GF-D8 (cell line): Measurements from ENCODE around the gene DIPK1C.
"Not testable (repeated sequence)": the region's sequence is repeated elsewhere in the genome, so short reads cannot be mapped to it uniquely, and the experiment has no call there.

ENCODE experiments used
- DNase-seq: peaks from one replicate; lab custom pipeline; 2025; lab: John Stamatoyannopoulos, UW

DIPK1C gene

DNA sequence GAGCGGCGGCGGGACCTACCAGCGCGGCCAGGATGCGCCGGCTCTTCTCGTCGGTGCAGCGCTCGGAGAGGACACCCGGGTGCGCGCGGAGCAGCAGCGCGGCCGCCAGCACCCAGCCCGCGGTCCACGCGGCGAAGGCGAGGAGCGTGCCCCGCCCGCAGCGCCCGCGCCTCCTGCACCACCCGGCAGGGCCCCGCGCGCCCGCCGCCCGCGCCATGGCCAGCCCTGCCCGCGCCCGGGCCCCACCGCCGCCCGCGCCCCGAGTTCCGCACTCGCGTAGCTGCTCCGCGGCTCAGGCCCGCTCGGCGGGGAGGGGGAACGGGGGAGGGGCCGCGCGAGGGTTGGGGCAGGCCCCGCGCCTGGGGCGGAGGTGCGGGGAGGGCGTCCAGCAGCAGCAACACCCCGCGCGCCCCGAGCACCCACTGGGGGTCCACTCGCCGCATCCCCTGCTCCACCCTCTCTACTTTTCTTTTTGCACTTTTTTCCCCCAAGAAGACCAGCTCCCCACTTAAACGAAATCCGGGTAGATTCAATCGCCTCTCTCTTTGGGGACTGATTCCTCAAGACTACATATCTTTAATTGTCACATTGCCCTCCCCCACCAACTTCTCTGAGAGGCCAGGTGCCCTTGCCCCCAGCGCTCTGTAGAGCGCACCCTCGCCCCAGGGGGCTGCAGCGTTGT is at the start of gene DIPK1C:
Gene DIPK1C (minus strand): TSS at position 266 of the 682 bp plus-strand sequence. CDS start 49 bp downstream, at position 217.
- no peak for DNase-seq

DNA sequence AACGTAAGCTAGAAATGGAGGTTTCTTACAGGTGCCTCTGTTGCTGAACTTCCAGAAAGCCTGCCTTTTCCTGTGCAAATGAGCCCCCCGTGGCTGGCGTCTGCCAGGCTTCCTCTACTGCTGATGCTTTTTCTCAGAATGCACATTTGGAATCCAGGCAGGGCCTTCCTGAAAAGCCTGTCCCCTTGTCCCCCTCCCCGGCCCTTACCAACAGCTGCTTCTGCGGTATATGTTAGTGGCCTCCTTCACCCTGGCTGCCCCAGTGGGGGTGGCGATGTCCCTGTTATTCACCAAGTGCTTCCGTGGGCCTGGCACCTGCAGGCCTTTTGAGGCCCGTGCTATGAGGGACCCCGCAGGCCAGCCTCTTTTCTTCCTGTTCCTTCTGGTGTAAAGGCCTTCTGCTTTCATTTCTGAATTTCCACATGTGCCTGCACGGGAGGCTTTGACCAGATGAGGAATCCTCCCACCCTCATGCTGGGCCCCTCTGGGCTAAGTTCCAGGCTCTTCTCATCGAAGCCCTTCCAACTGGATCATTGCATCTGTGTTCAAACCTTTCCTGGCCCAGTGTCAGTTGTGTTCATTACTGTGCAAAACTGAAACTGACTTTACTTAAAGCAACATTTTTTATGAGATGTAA is 49.5 kb upstream of the DIPK1C start:
- DNase-seq: no peak

DNA sequence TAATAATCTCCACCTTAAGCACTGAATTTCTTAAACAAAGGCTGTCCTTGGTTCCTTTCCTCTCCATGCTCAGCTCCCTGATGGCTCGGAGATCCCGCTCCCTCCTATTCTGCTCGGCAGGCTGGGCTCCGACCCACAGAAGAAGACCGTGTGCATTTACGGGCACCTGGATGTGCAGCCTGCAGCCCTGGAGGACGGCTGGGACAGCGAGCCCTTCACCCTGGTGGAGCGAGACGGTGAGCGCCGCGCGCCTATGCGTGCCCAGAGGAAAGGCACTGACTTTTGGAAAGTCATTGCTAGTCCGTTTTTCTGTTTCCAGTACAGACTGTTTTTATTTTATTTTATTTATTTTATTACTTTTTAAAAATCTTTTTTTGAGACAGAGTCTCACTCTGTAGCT is 48.7 kb upstream of the DIPK1C start:
- no peak for DNase-seq

DNA sequence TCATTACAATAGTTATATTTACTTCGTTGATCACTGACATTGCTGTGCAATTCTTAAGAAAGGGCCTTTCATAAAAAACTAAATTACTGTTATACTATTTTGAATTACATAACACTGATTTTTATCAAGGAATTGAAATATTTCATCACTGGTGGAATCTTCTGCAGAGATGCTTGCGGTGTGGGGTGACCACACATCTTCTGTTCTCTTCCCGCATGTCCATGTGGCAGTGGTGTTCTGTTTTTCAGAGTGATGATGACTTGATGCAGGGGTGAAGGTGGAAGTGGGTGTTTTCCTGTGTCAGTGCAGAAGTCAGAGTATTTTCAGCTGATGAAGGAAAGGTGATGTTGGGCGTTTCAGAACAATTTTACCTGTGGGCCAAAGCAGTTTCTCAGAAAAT is 46.0 kb upstream of the DIPK1C start:
- DNase-seq: peak; percentile 53

DNA sequence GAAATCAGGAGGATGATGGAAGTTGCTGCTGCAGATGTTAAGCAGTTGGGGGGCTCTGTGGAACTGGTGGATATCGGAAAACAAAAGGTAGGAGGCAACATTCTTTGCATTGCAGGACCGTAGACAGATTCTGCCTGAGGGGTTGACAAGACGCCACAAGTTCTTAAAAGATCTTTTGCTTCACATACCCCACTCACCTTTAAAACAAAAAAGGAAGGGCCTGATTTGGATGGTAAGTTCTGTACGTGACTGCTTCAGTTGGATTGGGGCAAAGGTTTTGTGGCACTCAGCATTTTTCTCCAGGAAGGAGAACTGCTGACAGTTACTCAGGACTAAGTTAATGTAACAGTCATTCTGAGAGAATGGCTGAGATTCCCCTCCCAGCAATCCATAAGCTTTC is 44.3 kb upstream of the DIPK1C start:
- DNase-seq: no peak

DNA sequence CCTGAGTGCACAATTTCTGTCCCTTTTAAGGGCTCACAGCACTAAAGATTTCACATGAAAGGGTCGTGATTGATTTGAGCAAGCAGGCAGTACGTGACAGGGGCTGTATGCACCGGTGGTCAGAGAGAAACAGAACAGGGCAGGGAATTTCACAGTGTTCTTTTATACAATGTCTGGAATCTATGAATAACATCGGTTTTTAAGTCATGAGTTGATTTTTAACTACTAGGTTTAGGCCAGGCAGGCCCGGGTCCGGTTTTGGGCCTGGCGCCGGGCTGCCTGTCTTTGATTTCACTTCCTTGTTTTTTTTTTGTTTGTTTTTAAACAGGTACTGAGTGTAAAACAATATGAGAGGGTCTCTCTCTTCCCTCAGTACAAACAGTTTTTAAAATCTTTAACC is 43.7 kb upstream of the DIPK1C start:
- DNase-seq: not testable (repeated sequence)

DNA sequence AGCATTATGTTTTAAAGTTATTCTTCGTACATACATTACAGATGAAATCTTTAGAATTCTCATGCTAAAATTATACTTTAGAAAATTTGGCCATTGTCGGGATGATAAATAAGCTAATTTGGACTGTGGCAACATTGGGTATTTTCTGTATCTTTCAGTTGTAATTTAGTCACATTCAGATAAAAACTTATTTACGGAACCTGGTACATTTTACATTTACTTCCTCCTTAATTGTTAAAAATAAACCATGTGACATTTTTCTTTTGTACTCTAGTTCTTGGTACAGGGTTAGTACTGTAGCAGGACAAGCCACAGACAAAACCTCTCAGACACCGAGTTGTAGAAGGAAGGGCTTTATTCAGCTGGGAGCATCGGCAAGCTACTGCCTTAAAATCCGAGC is 43.3 kb upstream of the DIPK1C start:
- DNase-seq: no peak

DNA sequence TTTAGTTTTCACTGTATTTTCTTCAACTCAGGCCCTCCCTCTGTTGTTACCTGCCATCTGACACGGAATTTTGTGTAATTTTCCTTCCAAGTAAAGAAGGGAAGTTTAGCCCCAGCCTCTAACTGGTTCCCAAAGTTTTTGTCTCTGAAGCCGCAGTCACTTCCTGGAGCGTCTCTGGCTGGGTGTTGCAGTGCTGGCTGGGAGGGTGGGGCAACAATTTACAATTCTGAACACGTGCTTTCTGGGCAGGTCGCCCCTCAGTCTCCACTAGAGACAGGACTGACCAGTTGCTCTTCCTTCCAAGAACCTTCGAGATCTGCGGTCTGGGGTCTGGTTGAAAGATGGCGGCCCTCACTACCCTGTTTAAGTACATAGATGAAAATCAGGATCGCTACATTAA is 42.5 kb upstream of the DIPK1C start:
- DNase-seq: peak; percentile 70

DNA sequence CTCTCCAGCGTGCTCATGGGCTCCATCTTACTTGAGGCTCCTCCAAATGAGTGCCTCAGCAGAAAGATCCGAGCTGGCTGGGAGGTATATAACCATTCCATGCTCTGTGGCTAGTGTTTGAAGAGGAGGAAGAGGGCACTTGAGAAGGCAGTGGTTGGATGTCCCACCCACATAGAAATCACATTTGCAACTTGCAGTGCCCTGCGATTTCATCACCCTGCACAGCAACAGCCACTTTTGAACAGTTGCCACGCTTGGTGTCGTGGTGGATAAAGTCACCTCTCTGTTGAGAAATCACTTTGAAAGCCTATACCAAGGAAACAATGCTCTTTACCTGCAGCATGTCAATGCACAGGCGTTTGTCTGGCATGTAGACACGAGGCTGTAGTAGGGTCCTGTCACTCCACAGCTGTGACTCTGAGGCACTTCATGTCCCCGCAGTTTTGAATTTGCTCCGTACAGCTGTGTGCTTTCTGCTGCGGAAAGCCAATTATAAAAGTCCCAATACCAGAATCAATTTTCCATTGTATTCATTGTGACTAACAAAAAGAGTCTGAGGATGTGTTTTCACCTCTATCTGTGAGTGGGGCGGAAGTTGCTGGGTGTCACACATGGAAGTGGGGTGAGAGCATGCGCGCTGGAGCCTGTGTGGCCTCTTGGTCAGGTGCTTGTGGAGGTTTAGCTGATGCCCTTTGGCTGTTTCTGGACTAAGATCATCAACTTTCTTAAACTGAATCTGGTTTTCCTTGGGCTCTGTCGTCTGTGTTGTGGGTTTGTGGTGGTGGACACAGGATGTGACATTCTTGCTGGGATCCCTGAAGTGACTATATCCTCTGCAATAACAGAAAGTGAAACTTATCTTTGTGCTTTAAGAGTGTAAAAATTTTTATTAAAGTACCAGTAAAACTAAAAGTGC is 41.9 kb upstream of the DIPK1C start:
- peak; percentile 83 for DNase-seq

DNA sequence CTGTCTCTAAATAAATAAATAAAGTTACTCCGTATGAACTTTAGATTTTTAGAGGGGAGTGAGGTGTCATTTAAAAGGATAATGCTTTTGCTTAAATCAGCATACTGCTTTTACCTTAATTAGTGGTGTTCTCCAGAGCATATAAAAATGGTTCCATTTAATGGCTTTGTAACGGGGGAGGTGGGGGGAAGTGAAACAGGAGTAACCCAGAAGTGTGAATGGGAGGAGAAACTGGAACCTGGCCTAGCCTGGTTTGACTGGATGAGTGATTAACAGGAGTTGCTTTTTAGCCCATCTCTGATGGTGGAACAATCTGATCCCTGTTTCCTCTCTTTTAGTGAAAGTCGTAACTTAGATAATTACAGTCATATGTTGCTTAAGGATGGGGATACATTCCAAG is 40.7 kb upstream of the DIPK1C start:
- DNase-seq: no peak

DNA sequence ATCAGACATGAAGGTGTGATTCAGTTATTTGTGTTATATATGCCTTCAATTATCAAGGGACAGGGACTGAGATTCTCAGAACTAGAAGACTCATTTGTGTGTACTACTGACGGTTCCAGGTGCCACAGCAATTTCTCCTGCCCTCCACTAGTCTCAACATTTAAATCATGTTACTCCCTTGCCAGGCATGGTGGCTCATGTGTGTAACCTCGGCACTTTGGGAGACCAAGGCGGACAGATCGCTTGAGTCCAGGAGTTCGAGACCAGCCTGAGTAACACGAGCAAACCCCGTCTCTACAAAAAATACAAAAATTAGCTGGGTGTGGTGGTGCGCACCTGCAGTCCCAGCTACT is 40.2 kb upstream of the DIPK1C start:
- no peak for DNase-seq

DNA sequence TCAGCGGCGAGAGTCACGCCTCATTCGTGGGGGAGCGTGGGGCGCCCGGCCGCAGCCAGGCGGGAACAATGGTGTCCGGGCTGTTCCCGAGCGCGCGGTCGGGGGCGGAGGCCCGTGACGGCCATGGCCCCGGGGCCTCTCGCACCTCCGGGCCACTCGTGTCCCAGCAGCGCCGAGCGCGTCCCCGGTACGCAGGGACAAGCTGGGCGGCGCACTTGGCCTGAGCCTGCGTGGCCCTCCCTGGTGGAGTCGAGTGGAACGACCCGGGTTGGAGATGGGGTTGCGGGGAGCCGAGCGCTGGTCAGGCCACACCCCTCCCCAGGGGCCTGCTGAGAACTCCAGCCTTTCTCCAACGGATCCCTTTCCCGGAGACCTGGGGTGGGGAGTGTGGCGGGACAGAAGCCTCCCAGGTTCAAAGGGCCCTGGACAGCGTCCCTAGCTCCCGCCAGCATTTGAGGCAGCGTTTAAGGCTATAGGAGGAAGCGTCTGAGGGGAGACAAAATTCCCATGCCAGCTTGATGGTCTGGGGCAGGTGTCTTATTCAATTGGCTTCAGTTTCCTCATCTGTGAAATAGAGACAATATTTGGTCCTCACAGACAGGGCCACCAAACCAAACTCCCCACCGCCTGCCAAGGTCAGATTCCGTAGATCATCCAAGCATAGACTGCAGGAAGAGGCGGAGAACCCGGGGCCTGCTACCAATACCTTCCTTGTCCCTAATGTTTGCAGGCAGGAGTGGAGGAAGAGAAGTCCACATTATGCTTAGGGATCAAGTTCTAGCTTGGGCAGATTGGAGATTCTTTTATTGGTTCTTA is 39.6 kb upstream of the DIPK1C start:
- DNase-seq: no peak

DNA sequence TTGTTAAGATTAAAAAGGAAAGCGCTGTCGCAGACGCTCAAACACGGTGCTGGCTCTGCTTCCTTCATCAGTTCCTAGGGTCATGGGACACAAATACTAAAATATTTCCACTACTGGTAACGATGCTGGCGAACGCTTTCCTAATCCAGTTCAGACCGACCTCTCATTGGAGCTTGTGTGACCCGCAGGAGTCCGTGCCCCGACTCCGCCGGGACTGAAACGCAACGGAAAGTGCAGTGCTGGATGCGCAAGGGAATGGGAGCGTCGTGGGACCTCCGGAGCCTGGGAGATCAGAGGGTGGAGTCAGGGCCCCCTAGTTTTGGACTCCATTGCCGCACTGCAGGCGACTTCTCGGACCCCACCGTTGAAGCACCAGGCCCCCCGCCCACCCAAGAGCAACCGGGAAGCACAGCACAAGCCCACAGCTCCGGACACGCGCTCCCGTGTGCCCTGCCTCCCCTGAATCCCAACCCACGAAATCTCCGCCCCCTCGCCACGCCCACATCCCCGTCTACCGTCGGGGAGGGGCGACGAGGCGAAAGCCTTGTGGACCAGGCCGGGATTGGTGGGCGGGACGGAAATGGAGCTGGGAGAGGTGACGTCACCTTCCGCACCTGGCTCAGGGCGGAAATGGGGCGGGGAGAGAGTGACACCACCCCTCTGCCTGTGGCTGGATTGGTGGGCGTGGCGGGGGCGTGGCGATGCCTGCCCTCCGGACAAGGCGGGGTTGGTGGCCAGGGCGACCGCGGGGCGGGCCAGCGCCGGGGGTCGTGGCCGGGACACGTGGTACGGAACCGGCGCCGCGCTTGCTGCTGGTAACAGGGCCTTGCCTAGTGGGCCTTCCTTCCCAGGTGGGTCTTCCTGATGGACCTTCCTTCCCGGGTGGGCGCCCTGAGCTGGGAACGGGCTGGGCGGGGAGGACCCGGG is 38.7 kb upstream of the DIPK1C start, which contains the start of gene CNDP2:
Gene CNDP2 (plus strand): TSS at position 783 of the 927 bp plus-strand sequence. CDS start 3,611 bp downstream, outside the sequence.
- peak; percentile 99 for DNase-seq

DNA sequence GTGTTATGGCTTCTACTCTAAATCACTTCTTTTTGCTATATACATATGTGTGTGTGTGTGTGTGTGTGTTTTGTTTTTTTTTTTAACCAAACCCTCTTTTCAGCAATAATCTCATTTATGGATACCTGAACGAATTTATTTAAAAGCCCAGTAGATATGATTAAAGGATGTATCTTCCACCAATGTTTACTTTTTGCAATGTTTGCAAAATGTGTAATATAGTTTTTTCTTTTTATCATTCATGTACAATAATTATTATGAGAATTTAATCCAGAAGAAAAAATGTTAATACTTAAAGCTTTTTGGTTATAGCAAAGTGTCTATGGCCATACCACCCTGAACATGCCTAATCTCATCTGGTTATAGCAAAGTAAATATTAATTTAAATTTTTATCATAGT is 37.4 kb upstream of the DIPK1C start:
- DNase-seq: no peak

DNA sequence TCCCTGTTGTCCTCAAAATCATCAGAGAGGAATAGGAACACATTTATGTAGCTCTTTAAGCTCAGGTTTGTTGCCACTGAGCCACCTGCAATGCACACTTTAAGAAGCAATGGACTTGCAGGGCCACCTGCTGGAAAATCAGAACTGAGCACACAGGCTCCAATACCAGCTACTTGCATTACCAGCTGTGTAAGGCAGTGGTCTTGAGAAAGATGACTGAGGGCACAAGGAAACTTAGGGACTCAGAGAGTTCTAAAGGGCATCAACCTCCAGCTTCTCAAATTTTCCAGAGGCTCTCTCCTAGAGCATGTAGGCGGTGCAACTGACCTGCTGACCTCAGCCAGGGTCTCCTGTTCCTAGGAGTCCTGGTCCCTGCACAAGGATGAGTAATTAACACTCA is 36.6 kb upstream of the DIPK1C start:
- DNase-seq: peak; percentile 68

DNA sequence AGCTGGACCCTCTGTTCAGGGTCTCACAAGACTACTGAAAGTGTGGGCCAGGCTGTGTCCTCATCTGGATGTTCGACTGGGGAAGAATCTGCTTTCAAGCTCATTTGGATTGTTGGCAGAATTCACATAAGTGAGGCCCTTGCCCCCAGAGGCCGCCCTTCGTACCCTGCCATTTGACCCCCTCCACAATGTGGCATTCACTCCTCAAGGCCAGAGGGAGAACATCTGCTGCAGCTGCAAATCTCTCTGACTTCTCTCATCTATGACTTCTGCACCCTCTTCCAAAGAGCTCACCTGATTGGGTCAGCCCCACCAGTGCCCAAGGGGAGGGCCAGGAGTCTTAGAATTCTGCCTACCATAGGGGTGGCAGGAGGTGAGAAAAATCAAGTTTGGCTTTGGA is 35.2 kb upstream of the DIPK1C start:
- DNase-seq: no peak

DNA sequence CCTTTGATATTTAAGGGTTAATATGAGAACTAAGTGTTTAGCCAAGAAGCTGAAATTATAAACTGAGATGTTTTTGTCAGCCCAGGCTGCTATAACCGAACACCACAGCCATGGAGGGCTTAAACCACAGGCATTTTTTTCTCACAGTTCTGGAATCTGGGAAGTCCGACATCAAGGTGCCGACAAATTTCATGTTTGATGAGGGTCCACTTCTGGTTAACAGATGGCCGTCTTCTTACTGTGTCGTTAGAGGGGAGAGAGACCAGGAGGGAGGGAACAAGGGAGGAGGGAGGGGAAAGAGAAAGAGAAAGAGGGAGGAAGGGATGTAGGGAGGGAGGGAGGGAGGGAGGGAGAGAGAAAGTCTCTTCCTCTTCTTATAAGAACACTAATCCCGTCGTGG is 32.6 kb upstream of the DIPK1C start:
- no peak for DNase-seq

DNA sequence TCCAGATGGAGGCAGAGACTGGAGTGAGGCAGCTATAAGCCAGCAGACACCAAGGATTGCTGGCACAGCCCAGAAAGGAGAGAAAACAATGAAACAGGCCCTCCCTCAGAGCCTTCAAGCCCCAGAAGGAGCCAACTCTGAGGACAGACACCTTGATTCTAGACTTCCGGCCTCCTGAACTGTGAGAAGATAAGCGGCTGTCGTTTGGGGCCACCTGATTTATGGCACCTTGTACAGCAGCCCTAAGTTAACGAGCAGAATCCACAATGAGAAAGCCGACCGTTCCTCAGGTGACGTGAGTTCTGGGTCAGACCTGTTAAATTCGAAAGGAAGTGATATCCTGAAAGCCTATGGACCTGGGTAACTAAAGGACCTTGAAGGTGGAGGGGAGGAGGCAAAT is 31.8 kb upstream of the DIPK1C start:
- DNase-seq: no peak

DNA sequence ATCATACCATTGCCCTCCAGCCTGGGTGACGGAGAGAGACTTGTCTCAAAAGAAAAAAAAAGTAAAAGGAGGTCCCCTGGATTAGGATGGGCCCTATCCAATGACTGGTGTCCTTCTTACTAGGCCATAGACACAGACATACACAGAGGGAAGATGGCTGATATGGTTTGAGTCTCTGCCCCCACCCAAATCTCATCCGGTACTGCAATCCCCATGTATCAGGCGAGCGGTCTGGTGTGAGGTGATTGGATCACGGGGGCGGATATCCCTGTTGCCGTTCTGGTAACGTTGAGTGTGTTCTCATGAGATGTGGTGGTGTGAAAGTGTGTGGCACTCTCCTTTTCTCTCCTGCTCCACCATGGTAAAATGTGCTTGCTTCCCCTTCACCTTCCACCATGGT is 31.2 kb upstream of the DIPK1C start:
- no peak for DNase-seq

DNA sequence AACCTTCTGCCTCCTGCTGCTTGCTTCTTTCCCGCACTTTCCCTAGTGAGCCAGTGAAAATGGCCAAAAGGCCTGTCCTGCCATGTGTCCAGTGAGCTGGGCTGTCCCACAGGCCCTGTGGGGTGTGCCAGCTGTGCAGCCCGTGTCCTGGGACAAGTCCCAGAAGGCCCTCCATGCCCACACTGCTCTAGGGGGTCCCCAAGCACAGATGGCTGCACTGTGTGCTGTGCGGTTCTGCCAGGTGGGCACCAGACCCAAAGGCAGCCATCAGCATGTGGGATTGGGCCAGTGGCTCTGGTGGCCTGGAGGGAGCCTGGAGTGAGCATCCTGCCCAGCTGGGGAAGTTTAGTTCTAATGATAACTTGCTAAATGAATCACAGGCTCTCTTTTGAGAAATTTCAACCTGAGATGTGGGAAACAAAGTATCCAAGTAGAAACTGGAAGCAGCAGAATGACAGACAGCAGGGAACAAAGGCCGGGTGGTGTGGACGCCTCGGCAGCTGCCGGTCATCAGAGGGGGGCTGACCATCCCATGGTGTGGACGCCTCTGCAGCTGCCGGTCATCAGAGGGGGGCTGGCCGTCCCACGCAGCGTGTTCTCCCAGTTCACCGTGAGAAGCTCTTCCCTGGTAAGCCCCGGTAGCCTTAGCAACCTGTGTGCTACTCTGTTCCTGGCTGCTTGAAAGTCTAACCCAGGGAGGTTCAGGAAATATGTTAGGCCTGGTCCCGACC is 29.2 kb upstream of the DIPK1C start:
- DNase-seq: no peak
